HCT116 (cell line): ENCODE measurements around the gene GPR142. TPM values are rescaled to one million over a fixed set of nuclear protein-coding genes. Genes with fewer than 3 reads are reported as not detected.

Experiments used
- ATAC-seq: fragments of 200-7000 bp; cut with Tn5 transposase; 2 replicates; pipeline ENCODE4 v1.9.1; 2020; ENCODE audit warnings: mild to moderate bottlenecking, moderate library complexity
- BruUV-seq: library from RNA; stranded (reverse); fragments of 400-500 nt; replicated peaks from 2 replicates; lab custom pipeline; 2021; lab: Mats Ljungman, UMichigan
- CTCF ChIA-PET: fragments of 300-600 bp; sonication (Branson Sonifier 250); formaldehyde crosslinking; loops from one replicate; lab custom pipeline; 2021; ENCODE audit warnings: antibody characterized with exemption; lab: Charles Lee
- POLR2A ChIA-PET: fragments of 300-600, 350-600 bp; sonication (Branson Sonifier 250); formaldehyde crosslinking; loops from one replicate; lab custom pipeline; 2021; ENCODE audit warnings: antibody characterized with exemption; lab: Charles Lee
- RAD21 ChIA-PET, 2 experiments: fragments of 300-600 bp; sonication (Branson Sonifier 250); formaldehyde crosslinking; loops; one replicate each; lab custom pipeline; 2023; ENCODE audit warnings: low total read pairs in 2 of 2; ENCODE audit not compliant: uncharacterized antibody in 2 of 2, unreplicated experiment in 2 of 2, low non-redundant PET in 1 of 2; lab: Charles Lee
- DNase-seq: peaks from one replicate; pipeline ENCODE4 v3.0.0-alpha.2; 2010; ENCODE audit warnings: low read depth, low spot score
- H2AFZ ChIP-seq: fragments of 200-600 bp; shearing (Covaris generic), sonication (generic); 2 replicates; pipeline ENCODE4 v1.6.1; 2017; ENCODE audit warnings: low read depth, mixed run types, mixed read lengths, antibody characterized with exemption, low read length; ENCODE audit not compliant: poor library complexity, severe bottlenecking
- H3K27ac ChIP-seq: 2 replicates; pipeline ENCODE4 v1.5.1; 2012; ENCODE audit warnings: low read depth, low read length
- H3K27me3 ChIP-seq: fragments of 200-600 bp; sonication (generic); 2 replicates; pipeline ENCODE4 v1.6.1; 2016; ENCODE audit warnings: mixed run types, low read length, mixed read lengths; ENCODE audit not compliant: insufficient read depth
- H3K36me3 ChIP-seq, 2 experiments: fragments of 200-500 bp in 1 of 2; fragments of 200-600 bp in 1 of 2; sonication (Bioruptor generic) in 1 of 2; sonication (generic) in 1 of 2; 2 replicates each; pipeline versions ENCODE4 v1.5.1 to v1.6.1; 2014 to 2016; ENCODE audit warnings: low read length in 2 of 2, inconsistent platforms in 1 of 2, mixed read lengths in 1 of 2, mixed run types in 1 of 2; ENCODE audit not compliant: insufficient read depth in 2 of 2, control insufficient read depth in 1 of 2
- H3K4me1 ChIP-seq, 2 experiments: fragments of 200-600 bp in 1 of 2; sonication (generic) in 1 of 2; 2 replicates each; pipeline versions ENCODE4 v1.5.1 to v1.6.1; 2012 to 2017; ENCODE audit warnings: low read length in 2 of 2, inconsistent platforms in 1 of 2, mild to moderate bottlenecking in 1 of 2, mixed read lengths in 1 of 2, mixed run types in 1 of 2, moderate library complexity in 1 of 2; ENCODE audit not compliant: insufficient read depth in 2 of 2, control insufficient read depth in 1 of 2
- H3K4me2 ChIP-seq: fragments of 200-600 bp; sonication (generic); 2 replicates; pipeline ENCODE4 v1.6.1; 2017; ENCODE audit warnings: mixed run types, low read length, mixed read lengths
- H3K4me3 ChIP-seq, 2 experiments: fragments of 200-600 bp in 1 of 2; sonication (generic) in 1 of 2; replicated peaks in 1 of 2; 2 replicates each; pipeline ENCODE4 v1.5.1; 2011 to 2016; ENCODE audit warnings: low read length in 2 of 2, control low read depth in 1 of 2, low read depth in 1 of 2, mild to moderate bottlenecking in 1 of 2, mixed read lengths in 1 of 2, mixed run types in 1 of 2
- H3K79me2 ChIP-seq: fragments of 200-600 bp; sonication (generic); 2 replicates; pipeline ENCODE4 v1.6.1; 2017; ENCODE audit warnings: mild to moderate bottlenecking, mixed run types, low read length, moderate library complexity, mixed read lengths; ENCODE audit not compliant: insufficient read depth
- H3K9ac ChIP-seq: fragments of 200-600 bp; sonication (generic); 2 replicates; pipeline ENCODE4 v1.6.1; 2016; ENCODE audit warnings: low read length, mixed read lengths
- H3K9me2 ChIP-seq: fragments of 200-600 bp; sonication (generic), shearing (Covaris generic); 2 replicates; pipeline ENCODE4 v1.6.1; 2017; ENCODE audit warnings: mixed run types, mild to moderate bottlenecking, moderate library complexity; ENCODE audit not compliant: insufficient read depth
- H3K9me3 ChIP-seq, 2 experiments: fragments of 200-500 bp in 1 of 2; fragments of 200-600 bp in 1 of 2; sonication (Bioruptor generic) in 1 of 2; sonication (generic) in 1 of 2; 2 replicates each; pipeline ENCODE4 v1.6.1; 2014 to 2017; ENCODE audit warnings: low read length in 2 of 2, mixed read lengths in 2 of 2, inconsistent platforms in 1 of 2, low read depth in 1 of 2, mild to moderate bottlenecking in 1 of 2, mixed run types in 1 of 2, moderate library complexity in 1 of 2; ENCODE audit not compliant: control insufficient read depth in 1 of 2, insufficient read depth in 1 of 2
- H4K20me1 ChIP-seq: fragments of 200-600 bp; sonication (generic), shearing (Covaris generic); 2 replicates; pipeline ENCODE4 v1.6.1; 2017; ENCODE audit warnings: mixed run types, mild to moderate bottlenecking, moderate library complexity; ENCODE audit not compliant: insufficient read depth
- CBX3 ChIP-seq: IDR thresholded peaks from 2 replicates; pipeline ENCODE4 v1.6.1; 2012; ENCODE audit warnings: low read depth
- CEBPB ChIP-seq: IDR thresholded peaks from 2 replicates; pipeline ENCODE4 v1.6.1; 2012; ENCODE audit warnings: low read depth
- EGR1 ChIP-seq: IDR thresholded peaks from 2 replicates; pipeline ENCODE4 v1.6.1; 2012; ENCODE audit warnings: low read depth
- ELF1 ChIP-seq: IDR thresholded peaks from 2 replicates; pipeline ENCODE4 v1.6.1; 2012; ENCODE audit warnings: low read depth, borderline replicate concordance
- EZH2 ChIP-seq: fragments of 200-600 bp; sonication (generic); IDR thresholded peaks from 2 replicates; pipeline ENCODE4 v1.6.1; 2017; ENCODE audit warnings: antibody characterized with exemption, mixed run types
- FOSL1 ChIP-seq: IDR thresholded peaks from 2 replicates; pipeline ENCODE4 v1.6.1; 2012; ENCODE audit warnings: low read depth
- POLR2AphosphoS5 ChIP-seq: IDR thresholded peaks from 2 replicates; pipeline ENCODE4 v1.6.1; 2011; ENCODE audit warnings: mild to moderate bottlenecking, low read depth, low read length, moderate library complexity
- SP1 ChIP-seq: IDR thresholded peaks from 2 replicates; pipeline ENCODE4 v1.6.1; 2012; ENCODE audit warnings: low read depth
- SRF ChIP-seq: IDR thresholded peaks from 2 replicates; pipeline ENCODE4 v1.6.1; 2012; ENCODE audit warnings: low read depth
- TCF7L2 ChIP-seq: IDR thresholded peaks from 2 replicates; pipeline ENCODE4 v1.7.0; 2011; ENCODE audit warnings: borderline replicate concordance, inconsistent platforms; ENCODE audit not compliant: insufficient read depth, insufficient read length; ENCODE audit errors: extremely low read depth
- YY1 ChIP-seq: IDR thresholded peaks from 2 replicates; pipeline ENCODE4 v1.6.1; 2011; ENCODE audit warnings: low read length, low read depth, moderate library complexity, mild to moderate bottlenecking; ENCODE audit not compliant: insufficient replicate concordance; ENCODE audit errors: extremely low read depth
- ZFX ChIP-seq: fragments of 450-650 bp; IDR thresholded peaks from 2 replicates; pipeline ENCODE4 v1.6.1; 2017
- intact Hi-C: fragments of 100-400 bp; cut with micrococcal nuclease; formaldehyde crosslinking; loops from 2 replicates; pipeline ENCODE4 v1.10.0; 2022
- total RNA-seq: library from RNA; stranded (reverse); gene quantifications from one replicate; pipeline ENCODE4 v1.2.1, GENCODE V29; 2021; ENCODE audit not compliant: unreplicated experiment
- TF ChIP-seq, protein P1 (sequence below): IDR thresholded peaks from 2 replicates; pipeline ENCODE4 v1.6.1; 2012
- TF ChIP-seq, protein P2 (sequence below): IDR thresholded peaks from 2 replicates; pipeline ENCODE4 v1.6.1; 2012
- TF ChIP-seq, protein P3 (sequence below): IDR thresholded peaks from 2 replicates; pipeline ENCODE4 v1.6.1; 2012; ENCODE audit warnings: low read depth

Gene GPR142
- total RNA-seq, 1 experiment from 2014 or later = not detected

DNA sequence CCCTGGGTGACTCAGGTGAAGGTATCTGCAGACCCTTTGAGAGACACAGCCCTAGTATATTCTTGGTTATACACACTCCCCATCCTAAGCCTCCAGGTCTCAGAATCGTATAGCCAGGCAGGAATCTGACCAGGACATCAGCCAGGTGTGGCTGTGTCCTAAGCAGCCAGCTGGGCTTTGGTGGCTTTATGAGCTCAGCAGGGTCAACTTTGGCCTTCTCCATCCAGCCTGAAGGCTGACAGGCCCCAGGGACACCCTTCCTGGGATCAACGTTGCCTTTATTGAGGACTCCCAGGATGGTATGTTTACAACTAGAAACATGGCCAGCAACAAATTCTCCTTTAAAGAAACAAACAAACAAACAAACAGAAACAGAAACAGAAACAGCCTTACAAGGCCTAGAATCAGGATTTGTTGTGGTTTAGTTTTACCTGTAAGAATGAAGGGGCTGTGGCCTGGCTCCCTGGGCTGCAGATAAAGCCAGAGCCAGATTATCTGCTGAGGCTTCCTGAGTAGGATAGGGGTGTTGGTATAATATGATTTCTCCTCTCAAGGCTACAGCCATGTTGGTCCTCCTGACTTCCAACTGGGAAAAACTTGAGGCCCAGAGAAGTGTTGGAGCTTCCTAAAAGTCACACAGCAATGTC, 32.8 kb upstream of the GPR142 start:
- no peak overlapping the region for H3K4me2 ChIP-seq
- H3K27me3 ChIP-seq = no peaks in the 10 kb centered on the region; the same call in 1 of the 2 replicates
- intact Hi-C loops = no loop called here
- no peaks in the 10 kb centered on the region for H3K4me1 ChIP-seq
- CTCF ChIA-PET = no interaction called here
- H3K36me3 ChIP-seq = no peaks in the 10 kb centered on the region
- POLR2A ChIA-PET = no interaction called here
- BruUV-seq = no TSS peak
- RAD21 ChIA-PET = no interaction called here
- H3K9me3 ChIP-seq = no peaks in the 10 kb centered on the region
- no peak overlapping the region for H2AFZ ChIP-seq
- no peaks in the 10 kb centered on the region for H3K9me2 ChIP-seq
- no peak for TF ChIP-seq EGR1
- no peak for TF ChIP-seq EZH2
- TF ChIP-seq CBX3 = no peak
- TF ChIP-seq POLR2AphosphoS5 = no peak
- TF ChIP-seq FOSL1 = no peak
- no peak for TF ChIP-seq SP1
- TF ChIP-seq, protein P1, sequence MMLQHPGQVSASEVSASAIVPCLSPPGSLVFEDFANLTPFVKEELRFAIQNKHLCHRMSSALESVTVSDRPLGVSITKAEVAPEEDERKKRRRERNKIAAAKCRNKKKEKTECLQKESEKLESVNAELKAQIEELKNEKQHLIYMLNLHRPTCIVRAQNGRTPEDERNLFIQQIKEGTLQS = no peak
- no peak for TF ChIP-seq TCF7L2
- no peak for TF ChIP-seq ELF1
- TF ChIP-seq CEBPB = no peak
- no peak for TF ChIP-seq YY1
- no peak for TF ChIP-seq SRF
- TF ChIP-seq, protein P2, sequence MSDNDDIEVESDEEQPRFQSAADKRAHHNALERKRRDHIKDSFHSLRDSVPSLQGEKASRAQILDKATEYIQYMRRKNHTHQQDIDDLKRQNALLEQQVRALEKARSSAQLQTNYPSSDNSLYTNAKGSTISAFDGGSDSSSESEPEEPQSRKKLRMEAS = no peak
- TF ChIP-seq, protein P3, sequence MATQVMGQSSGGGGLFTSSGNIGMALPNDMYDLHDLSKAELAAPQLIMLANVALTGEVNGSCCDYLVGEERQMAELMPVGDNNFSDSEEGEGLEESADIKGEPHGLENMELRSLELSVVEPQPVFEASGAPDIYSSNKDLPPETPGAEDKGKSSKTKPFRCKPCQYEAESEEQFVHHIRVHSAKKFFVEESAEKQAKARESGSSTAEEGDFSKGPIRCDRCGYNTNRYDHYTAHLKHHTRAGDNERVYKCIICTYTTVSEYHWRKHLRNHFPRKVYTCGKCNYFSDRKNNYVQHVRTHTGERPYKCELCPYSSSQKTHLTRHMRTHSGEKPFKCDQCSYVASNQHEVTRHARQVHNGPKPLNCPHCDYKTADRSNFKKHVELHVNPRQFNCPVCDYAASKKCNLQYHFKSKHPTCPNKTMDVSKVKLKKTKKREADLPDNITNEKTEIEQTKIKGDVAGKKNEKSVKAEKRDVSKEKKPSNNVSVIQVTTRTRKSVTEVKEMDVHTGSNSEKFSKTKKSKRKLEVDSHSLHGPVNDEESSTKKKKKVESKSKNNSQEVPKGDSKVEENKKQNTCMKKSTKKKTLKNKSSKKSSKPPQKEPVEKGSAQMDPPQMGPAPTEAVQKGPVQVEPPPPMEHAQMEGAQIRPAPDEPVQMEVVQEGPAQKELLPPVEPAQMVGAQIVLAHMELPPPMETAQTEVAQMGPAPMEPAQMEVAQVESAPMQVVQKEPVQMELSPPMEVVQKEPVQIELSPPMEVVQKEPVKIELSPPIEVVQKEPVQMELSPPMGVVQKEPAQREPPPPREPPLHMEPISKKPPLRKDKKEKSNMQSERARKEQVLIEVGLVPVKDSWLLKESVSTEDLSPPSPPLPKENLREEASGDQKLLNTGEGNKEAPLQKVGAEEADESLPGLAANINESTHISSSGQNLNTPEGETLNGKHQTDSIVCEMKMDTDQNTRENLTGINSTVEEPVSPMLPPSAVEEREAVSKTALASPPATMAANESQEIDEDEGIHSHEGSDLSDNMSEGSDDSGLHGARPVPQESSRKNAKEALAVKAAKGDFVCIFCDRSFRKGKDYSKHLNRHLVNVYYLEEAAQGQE = no peak
- no peak for TF ChIP-seq ZFX
- no peak overlapping the region for H3K27ac ChIP-seq
- H4K20me1 ChIP-seq = no peaks in the 10 kb centered on the region
- H3K4me3 ChIP-seq = no peak overlapping the region
- no peaks in the 10 kb centered on the region for H3K79me2 ChIP-seq
- H3K9ac ChIP-seq = no peak overlapping the region
- ATAC-seq = no peak
- no peak for DNase-seq
